ENCODE measurements around the gene PSMA6.

DNA sequence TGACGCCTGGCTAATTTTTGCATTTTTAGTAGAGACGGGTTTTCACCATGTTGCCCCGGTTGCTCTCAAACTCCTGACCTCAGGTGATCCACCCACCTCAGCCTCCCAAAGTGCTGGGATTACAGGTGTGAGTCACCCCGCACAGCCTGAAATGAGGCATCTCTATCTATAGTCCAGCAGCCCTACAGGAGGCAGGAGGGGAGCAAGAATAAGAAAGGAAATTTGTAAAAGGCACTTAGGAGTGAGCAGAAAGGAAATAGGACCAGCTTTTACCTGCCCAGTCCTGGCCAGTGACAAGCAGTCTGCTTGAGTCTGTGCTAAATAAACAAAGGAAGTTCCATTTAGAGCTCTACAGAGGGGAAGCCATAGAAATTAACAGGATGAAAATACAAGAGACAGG lies 15.0 kb upstream of the PSMA6 start:
- no peak for TF ChIP-seq EGR1 (IDR thresholded peaks at IDR 0.05)
- no peak for TF ChIP-seq TCF12 (IDR thresholded peaks at IDR 0.05; ENCODE audit: low read depth)
- no peak for TF ChIP-seq TAF1 (IDR thresholded peaks at IDR 0.05; ENCODE audit: low read depth)
- no peak for TF ChIP-seq ZBTB7A (IDR thresholded peaks at IDR 0.05; ENCODE audit: low read depth)
- no peak for TF ChIP-seq EP300 (IDR thresholded peaks at IDR 0.05; ENCODE audit: borderline replicate concordance)
- TF ChIP-seq CEBPB (IDR thresholded peaks at IDR 0.05): no peak
